Peyer's patch (tissue), 4 donors: Measurements from ENCODE around the gene TMEM86B.

Experiments used
- POLR2A ChIP-seq, 2 donors: fragments of 450-650 bp; IDR thresholded peaks; one replicate each; pipeline ENCODE4 v1.5.1; 2017; ENCODE audit warnings: antibody characterized with exemption in 2 of 2, mild to moderate bottlenecking in 2 of 2, moderate library complexity in 2 of 2
- TF ChIP-seq, protein P1 (sequence below), 6 experiments: fragments of 450-650 bp in 4 of 6; fragments of 200-600 bp in 2 of 6; sonication (generic) in 1 of 6; IDR thresholded peaks; one replicate each; pipeline ENCODE4 v1.5.1; 2017 to 2019; ENCODE audit warnings: antibody characterized with exemption in 6 of 6, mild to moderate bottlenecking in 3 of 6, moderate library complexity in 1 of 6

DNA sequence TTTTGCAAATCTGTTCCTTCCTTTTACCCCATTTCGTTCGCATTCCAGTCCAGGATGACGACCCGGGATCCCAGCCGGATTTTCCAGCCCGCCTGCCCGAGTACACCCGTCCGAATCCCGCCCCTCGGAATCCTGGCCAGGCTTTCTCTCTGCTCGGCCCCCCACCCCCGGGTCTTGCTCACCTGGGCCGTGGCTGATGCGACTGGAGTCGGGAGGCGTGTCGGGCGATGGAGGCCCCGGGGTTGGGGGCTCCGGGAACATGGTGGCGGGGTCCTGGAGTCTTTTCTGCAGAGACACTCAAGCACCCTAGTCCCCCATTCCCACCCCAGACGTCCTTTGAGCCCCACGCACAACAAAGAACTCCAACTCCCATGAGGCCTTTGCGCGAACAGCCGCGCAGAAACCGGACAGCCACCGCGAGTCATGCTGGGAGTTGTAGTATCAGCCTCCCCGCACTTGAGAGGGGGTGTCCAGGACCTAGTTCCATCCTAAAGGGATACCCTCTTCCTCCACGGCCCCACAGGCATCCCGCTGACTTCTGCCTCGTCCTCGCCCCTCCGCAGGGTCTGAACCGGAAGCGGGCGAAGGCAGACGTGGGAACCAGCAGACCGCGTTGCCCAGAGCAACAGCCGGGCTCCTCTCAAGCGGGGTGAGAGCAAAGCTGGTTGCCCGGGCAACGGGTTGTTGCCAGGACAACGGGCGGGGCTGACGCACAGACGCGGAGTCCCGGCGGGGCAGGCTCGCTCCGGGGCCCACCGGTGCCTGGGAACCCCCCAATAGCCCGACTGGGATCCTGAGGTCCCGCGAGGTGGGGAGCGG is 49.6 kb downstream of the TMEM86B start:
- no peak for TF ChIP-seq POLR2A (IDR thresholded peaks at IDR 0.05)
- TF ChIP-seq, protein P1, sequence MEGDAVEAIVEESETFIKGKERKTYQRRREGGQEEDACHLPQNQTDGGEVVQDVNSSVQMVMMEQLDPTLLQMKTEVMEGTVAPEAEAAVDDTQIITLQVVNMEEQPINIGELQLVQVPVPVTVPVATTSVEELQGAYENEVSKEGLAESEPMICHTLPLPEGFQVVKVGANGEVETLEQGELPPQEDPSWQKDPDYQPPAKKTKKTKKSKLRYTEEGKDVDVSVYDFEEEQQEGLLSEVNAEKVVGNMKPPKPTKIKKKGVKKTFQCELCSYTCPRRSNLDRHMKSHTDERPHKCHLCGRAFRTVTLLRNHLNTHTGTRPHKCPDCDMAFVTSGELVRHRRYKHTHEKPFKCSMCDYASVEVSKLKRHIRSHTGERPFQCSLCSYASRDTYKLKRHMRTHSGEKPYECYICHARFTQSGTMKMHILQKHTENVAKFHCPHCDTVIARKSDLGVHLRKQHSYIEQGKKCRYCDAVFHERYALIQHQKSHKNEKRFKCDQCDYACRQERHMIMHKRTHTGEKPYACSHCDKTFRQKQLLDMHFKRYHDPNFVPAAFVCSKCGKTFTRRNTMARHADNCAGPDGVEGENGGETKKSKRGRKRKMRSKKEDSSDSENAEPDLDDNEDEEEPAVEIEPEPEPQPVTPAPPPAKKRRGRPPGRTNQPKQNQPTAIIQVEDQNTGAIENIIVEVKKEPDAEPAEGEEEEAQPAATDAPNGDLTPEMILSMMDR (IDR thresholded peaks at IDR 0.05), result no peak
